OCI-LY3 (cell line): ENCODE data around the gene TMEM214.

Source experiments
- H2AFZ ChIP-seq: fragments of 200-600, 300-600 bp; shearing (Covaris generic); 2 replicates; pipeline ENCODE4 v1.6.0; 2014; ENCODE audit warnings: antibody characterized with exemption, low read depth, low read length
- H3K27ac ChIP-seq: fragments of 200-600, 300-600 bp; sonication (generic); 2 replicates; pipeline ENCODE4 v1.5.1; 2014; ENCODE audit warnings: mild to moderate bottlenecking, low read length, moderate library complexity, mixed read lengths
- H3K27me3 ChIP-seq: fragments of 200-600, 300-600 bp; sonication (generic); 2 replicates; pipeline ENCODE4 v1.6.1; 2014; ENCODE audit warnings: low read depth, low read length, mixed read lengths
- H3K36me3 ChIP-seq: fragments of 200-600, 300-600 bp; sonication (generic); replicated peaks from 2 replicates; pipeline ENCODE3; 2014; ENCODE audit warnings: low read depth, low read length, mixed read lengths
- H3K4me1 ChIP-seq: fragments of 300-600, 200-600 bp; sonication (generic); 2 replicates; pipeline ENCODE4 v1.6.1; 2014; ENCODE audit warnings: low read length, mixed read lengths
- H3K4me2 ChIP-seq: fragments of 200-600, 300-600 bp; sonication (generic); 2 replicates; pipeline ENCODE4 v1.6.1; 2014; ENCODE audit warnings: low read length, mixed read lengths
- H3K4me3 ChIP-seq: fragments of 300-600, 200-600 bp; sonication (generic); 2 replicates; pipeline ENCODE4 v1.5.1; 2014; ENCODE audit warnings: antibody characterized with exemption, mild to moderate bottlenecking, low read length, moderate library complexity
- H3K79me2 ChIP-seq: fragments of 300-600, 200-600 bp; shearing (Covaris generic); 2 replicates; pipeline ENCODE4 v1.6.1; 2014; ENCODE audit warnings: mild to moderate bottlenecking, low read length, mixed read lengths
- H3K9ac ChIP-seq: fragments of 300-600, 200-600 bp; shearing (Covaris generic); 2 replicates; pipeline ENCODE4 v1.6.0; 2014; ENCODE audit warnings: mild to moderate bottlenecking, low read length, moderate library complexity
- H3K9me3 ChIP-seq: fragments of 200-600, 300-600 bp; shearing (Covaris generic); 2 replicates; pipeline ENCODE4 v1.6.1; 2014; ENCODE audit warnings: low read length, mixed read lengths; ENCODE audit not compliant: insufficient read depth
- H4K20me1 ChIP-seq: fragments of 200-600, 300-600 bp; sonication (generic); 2 replicates; pipeline ENCODE4 v1.6.1; 2016; ENCODE audit warnings: low read length, mixed read lengths; ENCODE audit not compliant: insufficient read depth
- CTCF ChIP-seq: fragments of 200-600, 300-600 bp; sonication (generic); IDR thresholded peaks from 2 replicates; pipeline ENCODE4 v1.5.1; 2014; ENCODE audit warnings: antibody characterized with exemption, low read length, low read depth
- EZH2phosphoT487 ChIP-seq: fragments of 200-600 bp; shearing (Covaris generic); IDR thresholded peaks from 2 replicates; pipeline ENCODE4 v1.6.1; 2018; ENCODE audit warnings: antibody characterized with exemption, mixed run types, low read depth

Gene TMEM214

GRCh38 chr2:27039871-27040270 lies 7.1 kb downstream of the TMEM214 start:
- Histone ChIP-seq H3K27ac (peak overlapping the region; percentile 99), H3K9ac (no peak overlapping the region), H3K4me1 (peaks cover 41% of the 10 kb centered on the region), H3K4me3 (no peak overlapping the region), H3K79me2 (peaks cover 10% of the 10 kb centered on the region), H4K20me1 (no peaks in the 10 kb centered on the region), H3K27me3 (no peaks in the 10 kb centered on the region), H3K36me3 (peaks cover 85% of the 10 kb centered on the region), H2AFZ (no peak overlapping the region), H3K4me2 (no peak overlapping the region), H3K9me3 (peaks cover 5% of the 10 kb centered on the region; the same call in 1 of the 2 replicates)
- TF ChIP-seq EZH2phosphoT487 (no peak), CTCF (no peak)

DNA sequence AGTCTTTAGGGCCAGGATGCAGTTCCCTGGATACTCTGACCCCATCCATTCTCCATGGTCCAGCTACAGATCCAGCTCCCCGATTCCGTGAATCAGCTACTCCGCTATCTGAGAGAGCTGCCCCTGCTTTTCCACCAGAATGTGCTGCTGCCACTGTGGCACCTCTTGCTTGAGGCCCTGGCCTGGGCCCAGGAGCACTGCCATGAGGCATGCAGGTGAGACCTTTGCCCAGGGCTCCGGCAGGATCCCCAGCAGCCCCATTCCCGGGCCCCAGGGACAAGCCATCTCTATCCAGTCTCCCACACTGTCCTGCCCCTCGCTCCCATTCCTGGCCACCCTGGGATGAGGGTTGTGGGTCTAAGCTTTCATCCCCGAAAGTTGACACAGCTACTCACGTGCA lies 7.5 kb downstream of the TMEM214 start:
- H3K4me1 ChIP-seq: peaks cover 41% of the 10 kb centered on the region
- H2AFZ ChIP-seq: no peak overlapping the region
- peaks cover 81% of the 10 kb centered on the region for H3K36me3 ChIP-seq
- peaks cover 6% of the 10 kb centered on the region; the same call in 1 of the 2 replicates for H3K79me2 ChIP-seq
- no peak for TF ChIP-seq CTCF
- TF ChIP-seq EZH2phosphoT487: no peak
- H3K4me3 ChIP-seq: peak overlapping the region; percentile 55
- H3K27ac ChIP-seq: peak overlapping the region; percentile 99
- H3K9ac ChIP-seq: no peak overlapping the region
- no peaks in the 10 kb centered on the region for H3K27me3 ChIP-seq
- peaks cover 5% of the 10 kb centered on the region; the same call in 1 of the 2 replicates for H3K9me3 ChIP-seq
- peak overlapping the region; percentile 81 for H3K4me2 ChIP-seq
- no peaks in the 10 kb centered on the region for H4K20me1 ChIP-seq

DNA sequence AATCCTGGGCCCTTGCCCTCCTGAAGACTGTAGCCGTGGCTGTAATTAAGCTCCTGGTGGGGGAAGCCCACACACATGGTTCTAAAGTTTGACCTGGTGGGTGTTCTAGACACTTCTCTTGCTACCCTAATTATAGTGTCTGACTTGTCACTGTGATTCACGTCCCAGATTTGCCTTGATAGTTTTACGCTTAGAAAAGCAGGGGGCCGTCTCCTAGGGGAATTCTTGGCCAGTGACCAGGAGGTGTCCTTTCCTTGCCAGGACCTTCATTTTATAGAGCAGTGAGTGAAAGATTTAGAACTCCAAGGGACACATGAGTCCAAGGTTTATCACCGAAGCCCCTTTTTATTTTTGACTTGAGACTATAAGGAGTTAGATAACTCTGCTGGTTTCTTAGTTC lies 9.0 kb downstream of the TMEM214 start:
- Histone ChIP-seq H3K9me3 (peaks cover 5% of the 10 kb centered on the region; the same call in 1 of the 2 replicates), H3K79me2 (no peaks in the 10 kb centered on the region), H3K27ac (peak overlapping the region; percentile 99), H3K4me3 (peak overlapping the region; percentile 55), H3K4me1 (peaks cover 41% of the 10 kb centered on the region), H3K4me2 (peak overlapping the region; percentile 81), H2AFZ (no peak overlapping the region), H3K9ac (peak overlapping the region; percentile 68), H3K27me3 (no peaks in the 10 kb centered on the region), H3K36me3 (peaks cover 66% of the 10 kb centered on the region), H4K20me1 (no peaks in the 10 kb centered on the region)
- no peak for TF ChIP-seq EZH2phosphoT487
- TF ChIP-seq CTCF: no peak

DNA sequence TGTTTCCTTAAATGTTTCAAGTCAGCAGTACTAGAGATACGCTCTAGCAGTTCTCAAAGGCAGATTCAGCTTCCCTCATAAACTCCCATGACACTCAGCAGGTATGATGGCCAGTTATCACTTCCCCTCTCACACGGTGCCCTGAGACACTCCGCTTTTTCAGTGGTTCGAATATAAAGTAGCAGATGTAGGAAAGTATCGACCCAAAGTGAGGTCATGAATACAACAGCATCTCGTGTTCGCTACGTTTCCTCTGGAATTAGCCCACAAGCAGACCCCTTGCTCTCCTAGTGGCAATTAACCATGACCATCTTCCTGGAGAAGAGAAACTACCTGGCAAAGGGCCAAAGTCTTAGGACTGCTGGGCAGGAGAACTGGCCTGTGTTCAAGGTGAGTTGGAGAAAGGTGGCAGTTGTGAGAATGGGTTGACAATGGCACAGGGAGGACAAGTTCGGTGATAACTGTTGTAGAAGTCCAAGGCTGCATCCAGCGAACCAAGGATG lies 9.4 kb downstream of the TMEM214 start:
- Histone ChIP-seq H4K20me1 (no peaks in the 10 kb centered on the region), H3K27me3 (no peaks in the 10 kb centered on the region), H3K27ac (peak overlapping the region; percentile 99), H2AFZ (no peak overlapping the region), H3K4me3 (peak overlapping the region; percentile 57), H3K79me2 (no peaks in the 10 kb centered on the region), H3K9ac (peak overlapping the region; percentile 68; the same call in 1 of the 2 replicates), H3K9me3 (peaks cover 5% of the 10 kb centered on the region; the same call in 1 of the 2 replicates), H3K36me3 (peaks cover 62% of the 10 kb centered on the region), H3K4me2 (peak overlapping the region; percentile 81), H3K4me1 (peaks cover 41% of the 10 kb centered on the region)
- TF ChIP-seq CTCF (no peak), EZH2phosphoT487 (no peak)
